HuH-7 (cell line): ENCODE results near the gene KIF7.
"Not testable (repeated sequence)": the region's sequence is repeated elsewhere in the genome, so short reads cannot be mapped to it uniquely, and the experiment has no call there.

Source experiments
- DNase-seq: peaks from one replicate; pipeline ENCODE4 v3.0.0; 2011; ENCODE audit warnings: low spot score

KIF7 gene

DNA sequence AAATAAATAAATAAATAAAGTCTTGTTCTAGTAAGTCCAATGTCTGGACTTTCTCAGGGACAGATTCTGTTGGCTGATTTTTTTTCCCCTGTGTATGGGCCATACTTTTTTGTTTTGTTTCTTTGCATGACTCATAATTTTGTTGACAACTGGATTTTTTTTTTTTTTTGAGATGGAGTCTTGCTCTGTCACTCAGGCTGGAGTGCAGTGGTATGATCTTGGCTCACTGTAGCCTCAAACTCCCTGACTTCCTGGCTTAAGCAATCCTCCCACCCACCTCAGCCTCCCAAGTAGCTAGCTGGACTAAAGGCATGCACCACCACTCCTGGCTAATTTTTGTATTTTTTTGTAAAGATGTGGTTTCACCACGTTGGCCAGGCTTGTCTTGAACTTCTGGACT is 41.1 kb downstream of the KIF7 start:
- no peak for DNase-seq

DNA sequence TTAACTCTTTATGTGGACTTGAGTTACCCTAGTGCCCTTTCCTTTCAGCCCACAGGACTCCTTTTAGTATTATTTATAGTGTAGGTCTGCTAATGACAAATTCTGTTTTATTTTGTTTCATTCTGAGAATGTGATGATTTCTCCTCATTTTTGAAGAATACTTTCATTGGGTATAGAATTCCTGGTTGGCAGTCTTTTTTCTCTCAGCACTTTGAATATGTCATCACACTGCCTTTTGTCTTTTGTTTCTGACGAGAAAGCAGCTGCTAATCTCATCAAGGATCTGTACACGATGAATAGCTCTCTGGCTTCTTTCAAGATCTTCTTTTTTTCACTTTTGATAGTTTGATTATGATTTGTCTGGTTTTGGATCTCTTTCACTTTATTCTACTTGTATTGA is 42.2 kb downstream of the KIF7 start:
- no peak for DNase-seq

DNA sequence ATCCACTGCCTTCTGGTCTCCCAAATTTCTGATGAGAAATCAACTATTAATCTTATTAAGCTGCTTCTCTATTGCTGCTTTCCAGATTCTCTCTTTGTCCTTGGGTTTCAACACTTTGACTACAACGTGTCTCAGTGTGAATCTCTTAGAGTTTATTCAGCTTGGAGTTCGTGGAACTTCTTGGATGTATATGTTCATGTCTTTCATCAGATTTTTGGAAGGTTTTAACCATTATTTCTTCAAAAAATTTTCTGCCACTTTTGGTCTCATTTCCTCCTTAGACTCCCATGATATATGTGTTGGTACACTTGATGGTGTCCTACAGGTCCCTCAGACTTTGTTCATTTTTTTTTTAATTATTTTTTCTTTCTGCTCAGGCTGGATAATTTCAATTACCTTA is 44.0 kb downstream of the KIF7 start:
- DNase-seq: no peak

DNA sequence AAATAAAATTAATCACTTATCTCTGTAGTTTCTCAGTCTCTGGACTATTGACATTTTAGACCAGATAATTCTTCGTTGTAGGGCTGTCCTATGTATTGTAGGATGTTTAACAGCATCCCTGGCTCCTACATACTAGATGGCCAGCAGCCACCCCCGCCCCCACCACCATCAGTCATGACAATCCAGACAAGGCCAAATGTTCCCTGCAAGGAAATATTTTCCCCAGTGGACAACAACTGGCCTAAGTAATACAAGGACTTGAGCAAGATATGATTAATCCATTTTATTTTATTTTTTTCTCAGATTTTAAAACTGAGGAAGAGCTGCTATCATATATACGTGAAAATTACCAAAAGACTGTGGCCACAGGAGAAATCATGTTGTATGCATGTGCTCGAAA is 56.2 kb downstream of the KIF7 start:
- no peak for DNase-seq

DNA sequence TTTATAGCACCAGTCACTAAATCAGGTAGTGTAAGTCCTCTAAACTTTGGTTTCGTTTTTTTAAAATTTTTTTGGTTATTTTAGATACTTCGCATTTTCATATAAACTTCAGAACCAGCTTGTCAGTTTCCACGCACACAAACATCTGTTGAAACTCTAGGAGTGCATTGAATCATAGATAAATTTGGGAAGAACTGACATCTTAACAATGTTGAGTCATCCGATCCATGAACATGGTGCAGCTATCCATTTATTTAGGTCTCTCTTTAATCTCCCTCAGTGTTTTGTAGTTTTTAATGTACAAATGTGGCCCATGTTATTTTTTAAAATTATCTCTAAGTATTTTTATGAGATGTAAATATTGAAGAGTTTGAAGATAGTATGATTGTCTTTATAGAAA is 62.2 kb downstream of the KIF7 start:
- DNase-seq: no peak

DNA sequence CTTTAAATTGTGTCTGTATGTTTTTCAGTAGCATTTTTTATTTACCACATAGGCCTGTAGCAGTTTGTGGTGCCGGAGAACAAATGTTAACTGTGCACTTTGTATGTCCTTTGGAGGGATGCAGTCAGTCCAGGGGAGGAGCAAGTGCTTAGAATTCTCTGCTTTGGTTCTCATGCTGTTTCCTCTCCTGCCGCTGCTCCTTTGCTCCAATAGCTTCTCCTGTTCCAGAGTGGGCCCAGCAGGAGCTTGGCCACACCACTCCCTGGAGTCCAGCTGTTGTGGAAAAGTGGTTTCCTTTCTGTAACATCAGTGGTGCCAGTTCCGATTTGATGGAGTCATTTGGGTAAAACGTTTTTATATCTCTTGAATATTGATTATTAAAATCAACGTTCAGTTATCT is 63.4 kb downstream of the KIF7 start:
- DNase-seq: no peak

DNA sequence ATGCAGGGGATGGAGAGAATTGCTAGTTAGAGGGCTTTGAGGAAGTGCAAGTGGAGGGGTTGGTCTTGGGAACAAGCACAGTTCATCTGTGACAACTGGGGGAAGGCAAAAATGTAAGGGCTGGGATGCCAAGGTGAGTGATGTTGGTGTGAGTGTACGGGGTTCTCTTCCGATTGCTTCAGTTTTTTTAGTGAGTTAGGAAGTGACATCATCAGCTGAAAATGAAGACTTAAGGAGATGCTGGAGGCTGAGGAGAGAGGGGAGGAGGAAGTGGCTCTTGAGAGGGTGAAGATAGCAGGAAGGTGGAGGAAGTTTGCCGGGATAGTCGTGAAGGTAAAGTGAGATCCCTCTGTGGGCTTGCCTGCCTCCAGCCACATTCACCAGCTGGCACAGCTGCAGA is 67.3 kb downstream of the KIF7 start:
- DNase-seq: no peak

DNA sequence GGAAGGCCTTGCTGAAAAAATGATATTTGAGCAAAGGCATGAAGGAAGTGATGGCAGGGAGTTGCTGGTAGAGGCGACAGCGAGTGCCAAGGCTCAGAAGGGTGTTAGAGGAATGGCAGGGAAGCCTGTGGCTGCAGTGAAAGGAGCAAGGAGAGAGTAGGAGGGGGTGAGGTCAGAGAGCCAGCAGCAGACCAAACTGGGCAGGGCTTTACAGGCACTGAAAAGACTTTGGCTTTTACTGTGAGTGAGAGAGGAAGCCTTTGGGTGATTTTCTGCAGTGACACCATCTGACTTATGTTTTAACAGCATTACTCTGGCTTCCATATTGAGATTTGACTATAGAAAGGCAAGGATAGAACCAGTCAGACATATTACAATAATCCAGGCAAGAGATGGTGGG is 68.6 kb downstream of the KIF7 start:
- no peak for DNase-seq

DNA sequence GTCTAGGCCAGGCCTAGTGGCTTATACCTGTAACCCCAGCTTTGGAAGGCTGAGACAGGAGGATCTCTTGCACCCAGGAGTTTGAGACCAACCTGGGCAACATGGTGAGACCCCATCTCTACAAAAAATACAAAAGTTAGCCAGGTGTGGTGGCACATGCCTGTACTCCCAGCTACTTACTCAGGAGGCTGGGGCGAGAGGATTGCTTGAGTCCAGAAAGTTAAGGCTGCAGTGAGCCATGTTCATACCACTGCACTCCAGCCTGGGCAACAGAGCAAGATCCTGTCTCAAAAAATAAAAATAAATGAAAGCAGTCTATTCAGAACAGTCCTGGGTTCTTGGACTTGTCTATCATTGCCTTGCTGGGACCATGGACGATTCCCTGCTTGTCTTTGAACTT is 74.5 kb downstream of the KIF7 start:
- not testable (repeated sequence) for DNase-seq

DNA sequence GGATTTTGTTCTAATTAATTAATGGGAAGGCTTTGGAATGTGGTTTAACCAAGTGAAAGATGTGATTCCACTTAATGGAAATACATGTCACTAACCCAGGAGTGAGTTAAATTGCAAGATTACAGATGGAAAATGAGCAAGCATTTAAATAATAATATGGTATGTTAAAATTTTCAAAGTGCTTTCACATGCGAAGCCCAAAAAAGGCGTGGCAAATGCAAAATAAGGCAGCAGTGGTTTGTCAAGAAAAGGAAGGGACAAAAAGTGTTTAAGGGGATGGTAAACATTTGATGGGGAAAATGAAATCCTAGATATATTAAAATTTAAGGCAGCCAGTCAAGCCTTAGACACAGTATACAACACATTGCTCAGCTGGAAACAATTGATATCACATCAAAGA is 77.1 kb downstream of the KIF7 start:
- DNase-seq: no peak
